GM23248 (cell line): ENCODE results near the gene WNK4. TPM values are rescaled to one million over a fixed set of nuclear protein-coding genes. Genes with fewer than 3 reads are reported as not detected.

Experiments used
- DNase-seq: peaks from one replicate; pipeline ENCODE4 v3.0.0-alpha.2; 2015
- H2AFZ ChIP-seq: fragments of 200-600 bp; sonication (generic); 2 replicates; pipeline ENCODE4 v1.6.1; 2016; ENCODE audit warnings: antibody characterized with exemption
- H3F3A ChIP-seq: fragments of 200-600 bp; sonication (generic); 2 replicates; pipeline ENCODE4 v1.6.1; 2016; ENCODE audit warnings: mild to moderate bottlenecking, antibody characterized with exemption, mixed run types; ENCODE audit not compliant: insufficient read depth
- H3K27ac ChIP-seq: fragments of 200-600 bp; sonication (generic); 2 replicates; pipeline ENCODE4 v1.5.1; 2016; ENCODE audit warnings: mild to moderate bottlenecking
- H3K27me3 ChIP-seq: fragments of 200-600 bp; sonication (generic); replicated peaks from 2 replicates; pipeline ENCODE4 v1.6.1; 2016; ENCODE audit warnings: mild to moderate bottlenecking; ENCODE audit not compliant: insufficient read depth
- H3K36me3 ChIP-seq: fragments of 200-600 bp; sonication (generic); 2 replicates; pipeline ENCODE4 v1.6.1; 2016; ENCODE audit warnings: low read depth, mild to moderate bottlenecking
- H3K4me1 ChIP-seq: fragments of 200-600 bp; sonication (generic); 2 replicates; pipeline ENCODE4 v1.6.1; 2016; ENCODE audit warnings: mild to moderate bottlenecking; ENCODE audit not compliant: insufficient read depth
- H3K4me2 ChIP-seq: fragments of 200-600 bp; sonication (generic); one replicate; pipeline ENCODE4 v1.6.1; 2016; ENCODE audit warnings: mild to moderate bottlenecking; ENCODE audit not compliant: unreplicated experiment
- H3K4me3 ChIP-seq: fragments of 200-600 bp; sonication (generic); 2 replicates; pipeline ENCODE4 v1.5.1; 2016; ENCODE audit warnings: mild to moderate bottlenecking
- H3K79me2 ChIP-seq: fragments of 200-600 bp; sonication (generic); 2 replicates; pipeline ENCODE4 v1.6.1; 2016; ENCODE audit warnings: mild to moderate bottlenecking; ENCODE audit not compliant: insufficient read depth
- H3K9ac ChIP-seq: fragments of 200-600 bp; sonication (generic); 2 replicates; pipeline ENCODE4 v1.6.1; 2016; ENCODE audit warnings: mild to moderate bottlenecking
- H3K9me2 ChIP-seq: fragments of 200-600 bp; sonication (generic); 2 replicates; pipeline ENCODE4 v1.6.1; 2016; ENCODE audit warnings: mixed run types, mild to moderate bottlenecking, moderate library complexity; ENCODE audit not compliant: insufficient read depth
- H3K9me3 ChIP-seq: fragments of 200-600 bp; sonication (generic); one replicate; pipeline ENCODE4 v1.6.1; 2017; ENCODE audit warnings: low read depth
- H4K20me1 ChIP-seq: fragments of 200-600 bp; sonication (generic); 2 replicates; pipeline ENCODE4 v1.6.0; 2016; ENCODE audit not compliant: insufficient read depth
- EZH2 ChIP-seq: fragments of 200-600 bp; sonication (generic); IDR thresholded peaks from 2 replicates; pipeline ENCODE4 v1.6.1; 2018; ENCODE audit warnings: antibody characterized with exemption, mild to moderate bottlenecking; ENCODE audit not compliant: insufficient read depth, poor library complexity, severe bottlenecking
- EZH2phosphoT487 ChIP-seq: fragments of 200-600 bp; sonication (generic); IDR thresholded peaks from 2 replicates; pipeline ENCODE4 v1.6.1; 2018; ENCODE audit warnings: antibody characterized with exemption, moderate library complexity, mild to moderate bottlenecking, low read depth; ENCODE audit not compliant: insufficient read depth
- WGBS, 2 experiments: methylation state at CpG; one replicate each; pipeline ENCODE4 v1.1.6; 2015 to 2017; ENCODE audit warnings: low lambda C conversion rate in 2 of 2, low coverage in 1 of 2; ENCODE audit errors: missing lambda C conversion rate in 2 of 2; 5-methylcytosine and 5-hydroxymethylcytosine counted together
- in situ Hi-C: fragments of 300-500 bp; cut with MboI; formaldehyde crosslinking; loops from 2 replicates; pipeline ENCODE4 v1.15.0; 2020
- polyA plus RNA-seq: library from polyadenylated mRNA; unstranded; fragments of >200 nt; fragmentation: Nextera tagmentation; extraction: Ambion mirVana; gene quantifications from 2 replicates; pipeline ENCODE4 v1.2.1, GENCODE V29; 2016
- total RNA-seq: library from RNA; depleted of rRNA; stranded (reverse); fragments of >200 nt; shearing (Covaris generic); gene quantifications from 2 replicates; pipeline ENCODE4 v1.2.3, GENCODE V29; 2014

The WNK4 gene
- total and polyA plus RNA-seq, 2 experiments from 2014 or later = 3.0 to 12.6 TPM

GRCh38 chr17:42748908-42749798, 31.3 kb upstream of the WNK4 start:
- Histone ChIP-seq H3K9me2 (no peaks in the 10 kb centered on the region), H3K4me1 (no peaks in the 10 kb centered on the region; the same call in 1 of the 2 replicates), H3K27ac (no peak overlapping the region), H4K20me1 (no peaks in the 10 kb centered on the region), H3K4me3 (no peak overlapping the region), H2AFZ (no peak overlapping the region; the same call in 1 of the 2 replicates), H3K9ac (no peak overlapping the region), H3F3A (no peaks in the 10 kb centered on the region), H3K4me2 (no peak overlapping the region), H3K79me2 (peaks cover 4% of the 10 kb centered on the region), H3K27me3 (no peaks in the 10 kb centered on the region), H3K36me3 (no peaks in the 10 kb centered on the region), H3K9me3 (no peaks in the 10 kb centered on the region)
- DNase-seq = no peak
- WGBS, 2 experiments = 33 to 36% methylated on average over 11 of the region's 11 CpGs
- in situ Hi-C loops = loop anchor here (25.0 kb wide), 1 partner anchor 188 kb away; no protein-coding TSS in a partner anchor
- no peak for TF ChIP-seq EZH2
- no peak for TF ChIP-seq EZH2phosphoT487

- Histone ChIP-seq H3K9me2 (no peaks in the 10 kb centered on the region), H3K79me2 (no peaks in the 10 kb centered on the region), H3F3A (no peaks in the 10 kb centered on the region), H3K9me3 (no peaks in the 10 kb centered on the region), H3K36me3 (no peaks in the 10 kb centered on the region), H3K4me1 (no peaks in the 10 kb centered on the region), H3K4me3 (no peak overlapping the region), H3K27ac (no peak overlapping the region), H2AFZ (no peak overlapping the region), H4K20me1 (no peaks in the 10 kb centered on the region), H3K27me3 (no peaks in the 10 kb centered on the region), H3K9ac (no peak overlapping the region), H3K4me2 (no peak overlapping the region)
- WGBS, 2 experiments = 18 to 19% methylated on average over 3 of the region's 3 CpGs
- in situ Hi-C loops = no loop called here
- DNase-seq = no peak
- TF ChIP-seq EZH2phosphoT487 (no peak), EZH2 (no peak)
These were observed 29.6 kb upstream of the WNK4 start for GRCh38 chr17:42750739-42751344.

GRCh38 chr17:42751628-42752027, 28.8 kb upstream of the WNK4 start:
- Histone ChIP-seq H2AFZ (no peak overlapping the region), H3K27ac (no peak overlapping the region), H3K9ac (no peak overlapping the region), H3K27me3 (no peaks in the 10 kb centered on the region), H3K36me3 (no peaks in the 10 kb centered on the region), H3K4me2 (no peak overlapping the region), H3K4me1 (no peaks in the 10 kb centered on the region), H3F3A (no peaks in the 10 kb centered on the region), H4K20me1 (no peaks in the 10 kb centered on the region), H3K4me3 (no peak overlapping the region), H3K9me3 (no peaks in the 10 kb centered on the region), H3K9me2 (no peaks in the 10 kb centered on the region), H3K79me2 (no peaks in the 10 kb centered on the region)
- no peak for DNase-seq
- in situ Hi-C loops = no loop called here
- WGBS, 2 experiments = 72 to 78% methylated on average over 7 of the region's 7 CpGs
- TF ChIP-seq EZH2phosphoT487 = no peak
- no peak for TF ChIP-seq EZH2

GRCh38 chr17:42754782-42755181, 25.6 kb upstream of the WNK4 start:
- 17 to 34% methylated on average over 3 of the region's 3 CpGs for WGBS, 2 experiments
- no peaks in the 10 kb centered on the region for H4K20me1 ChIP-seq
- H3K9me2 ChIP-seq = no peaks in the 10 kb centered on the region
- peak; percentile 70 for DNase-seq
- H3K79me2 ChIP-seq = no peaks in the 10 kb centered on the region
- H2AFZ ChIP-seq = no peak overlapping the region
- H3K27ac ChIP-seq = no peak overlapping the region
- no peaks in the 10 kb centered on the region for H3K36me3 ChIP-seq
- H3F3A ChIP-seq = no peaks in the 10 kb centered on the region
- TF ChIP-seq EZH2phosphoT487 (no peak), EZH2 (no peak)
- H3K4me2 ChIP-seq = no peak overlapping the region
- H3K9me3 ChIP-seq = no peaks in the 10 kb centered on the region
- H3K27me3 ChIP-seq = peaks cover 13% of the 10 kb centered on the region
- no peak overlapping the region for H3K9ac ChIP-seq
- H3K4me3 ChIP-seq = no peak overlapping the region
- H3K4me1 ChIP-seq = no peaks in the 10 kb centered on the region
- in situ Hi-C loops = no loop called here
